GM12878 (cell line): Measurements from ENCODE around the gene TUB. TPM values are rescaled to one million over a fixed set of nuclear protein-coding genes. Genes with fewer than 3 reads are reported as not detected.

Source experiments
- ATAC-seq: fragments of 200-7000 bp; cut with Tn5 transposase; 3 replicates; pipeline ENCODE4 v1.9.1; 2020; ENCODE audit warnings: mild to moderate bottlenecking, moderate library complexity
- BruUV-seq: library from RNA; stranded (reverse); fragments of 400-500 nt; replicated peaks from 2 replicates; lab custom pipeline; 2021; lab: Mats Ljungman, UMichigan
- CTCF ChIA-PET: fragments of 300-600 bp; sonication (Branson Sonifier 250); formaldehyde crosslinking; extraction: SDS; loops from one replicate; lab custom pipeline; 2021; ENCODE audit warnings: inconsistent platforms; lab: Yijun Ruan, JAX
- POLR2A ChIA-PET: fragments of 350-600 bp; formaldehyde crosslinking; extraction: SDS; loops from one replicate; lab custom pipeline; 2021; ENCODE audit warnings: inconsistent platforms; lab: Charles Lee
- RAD21 ChIA-PET: fragments of 300-600 bp; sonication (Branson Sonifier 250); formaldehyde crosslinking; loops from one replicate; lab custom pipeline; 2023; ENCODE audit warnings: antibody characterized with exemption; ENCODE audit not compliant: unreplicated experiment; lab: Charles Lee
- SMC1A ChIA-PET: fragments of 300-600 bp; sonication (Branson Sonifier 250); formaldehyde crosslinking; loops from one replicate; lab custom pipeline; 2023; ENCODE audit not compliant: unreplicated experiment, uncharacterized antibody; lab: Charles Lee
- DNase-seq: peaks from one replicate; pipeline ENCODE4 v3.0.0-alpha.2; 2011; ENCODE audit warnings: low read depth, low spot score
- FAIRE-seq: peaks from 3 replicates; lab custom pipeline; 2011; peaks lifted over from hg19 to GRCh38; lab: Jason Lieb, UNC
- H2AFZ ChIP-seq: 2 replicates; pipeline ENCODE4 v1.6.0; 2011; ENCODE audit warnings: low read depth, low read length, control low read depth; ENCODE audit not compliant: control insufficient read depth
- H3K27ac ChIP-seq: 2 replicates; pipeline ENCODE4 v1.5.1; 2011; ENCODE audit warnings: control low read depth; ENCODE audit not compliant: control insufficient read depth, insufficient read depth
- H3K27me3 ChIP-seq, 2 experiments: replicated peaks in 1 of 2; 2 replicates each; pipeline versions ENCODE4 v1.6.0 to v1.6.1; 2011; ENCODE audit warnings: low read length in 1 of 2; ENCODE audit not compliant: control insufficient read depth in 2 of 2, insufficient read depth in 2 of 2
- H3K36me3 ChIP-seq, 2 experiments: 2 replicates each; pipeline ENCODE4 v1.5.1; 2011; ENCODE audit warnings: low read length in 1 of 2; ENCODE audit not compliant: control insufficient read depth in 2 of 2, insufficient read depth in 2 of 2
- H3K4me1 ChIP-seq: 2 replicates; pipeline ENCODE4 v1.6.1; 2011; ENCODE audit warnings: mild to moderate bottlenecking, low read length, moderate library complexity, mixed read lengths; ENCODE audit not compliant: control insufficient read depth, insufficient read depth
- H3K4me2 ChIP-seq: 2 replicates; pipeline ENCODE4 v1.6.0; 2011; ENCODE audit warnings: control low read depth; ENCODE audit not compliant: control insufficient read depth, insufficient read depth
- H3K4me3 ChIP-seq: fragments of 200-600 bp; sonication (generic); 2 replicates; pipeline ENCODE4 v1.5.1; 2016
- H3K79me2 ChIP-seq: 2 replicates; pipeline ENCODE4 v1.6.0; 2011; ENCODE audit warnings: low read length; ENCODE audit not compliant: control insufficient read depth, insufficient read depth
- H3K9ac ChIP-seq: 2 replicates; pipeline ENCODE4 v1.8.0; 2011; ENCODE audit warnings: low read length, control low read depth, mixed read lengths; ENCODE audit not compliant: control insufficient read depth, insufficient read depth
- H3K9me3 ChIP-seq: replicated peaks from 3 replicates; pipeline ENCODE4 v1.5.1; 2011; ENCODE audit warnings: mild to moderate bottlenecking, low read length; ENCODE audit not compliant: control insufficient read depth, insufficient read depth
- H4K20me1 ChIP-seq: 2 replicates; pipeline ENCODE4 v1.6.0; 2011; ENCODE audit not compliant: control insufficient read depth, insufficient read depth
- CEBPB ChIP-seq, 2 experiments: fragments of 150-350 bp in 1 of 2; IDR thresholded peaks; 2 replicates each; pipeline ENCODE4 v1.6.1; 2012 to 2014; ENCODE audit warnings: low read depth in 2 of 2, low read length in 2 of 2, borderline replicate concordance in 1 of 2, inconsistent platforms in 1 of 2
- FOXK2 ChIP-seq: fragments of 450-650 bp; IDR thresholded peaks from 2 replicates; pipeline ENCODE4 v1.6.1; 2017; ENCODE audit warnings: mild to moderate bottlenecking, moderate library complexity
- FOXM1 ChIP-seq: IDR thresholded peaks from 2 replicates; pipeline ENCODE4 v1.6.1; 2012; ENCODE audit warnings: low read depth, mild to moderate bottlenecking, inconsistent platforms, low read length, moderate library complexity
- HDAC2 ChIP-seq: fragments of 200-600 bp; sonication (generic); IDR thresholded peaks from 2 replicates; pipeline ENCODE4 v1.6.1; 2017
- PML ChIP-seq: IDR thresholded peaks from 2 replicates; pipeline ENCODE4 v1.6.1; 2012; ENCODE audit warnings: low read length, inconsistent platforms
- RUNX3 ChIP-seq: IDR thresholded peaks from 2 replicates; pipeline ENCODE4 v1.6.1; 2012; ENCODE audit warnings: low read length, inconsistent platforms
- SMC3 ChIP-seq: IDR thresholded peaks from 2 replicates; pipeline ENCODE4 v1.6.1; 2011; ENCODE audit warnings: low read length, improper control_type of control experiment, borderline replicate concordance
- SP1 ChIP-seq: IDR thresholded peaks from one replicate; pipeline ENCODE4 v1.6.1; 2011; ENCODE audit warnings: low read depth, low read length
- STAT1 ChIP-seq: fragments of 450-650 bp; conservative IDR thresholded peaks from 2 replicates; pipeline ENCODE4 v1.6.1; 2014; ENCODE audit warnings: antibody characterized with exemption, mild to moderate bottlenecking
- TBL1XR1 ChIP-seq: IDR thresholded peaks from 2 replicates; pipeline ENCODE4 v1.6.1; 2012; ENCODE audit warnings: low read depth, low read length, improper control_type of control experiment
- WGBS: methylation state at CpG from one replicate; pipeline ENCODE4 v1.1.6; 2016; ENCODE audit warnings: low lambda C conversion rate; ENCODE audit not compliant: insufficient replicate concordance, insufficient coverage; ENCODE audit errors: missing lambda C conversion rate; 5-methylcytosine and 5-hydroxymethylcytosine counted together
- in situ Hi-C: fragments of 300-500 bp; cut with MboI; formaldehyde crosslinking; loops from 9 replicates; pipeline ENCODE4 v1.14.3; 2018; ENCODE audit warnings: mixed read lengths
- intact Hi-C: fragments of 100-400 bp; cut with micrococcal nuclease; formaldehyde crosslinking; loops from one replicate; pipeline ENCODE4 v1.14.2; 2022; ENCODE audit not compliant: unreplicated experiment
- polyA plus RNA-seq, 11 experiments: library from polyadenylated mRNA; depleted of rRNA in 4 of 11; unstranded in 6 of 11; stranded (reverse) in 5 of 11; fragments of >200 nt; fragmentation: Nextera tagmentation in 4 of 11; fragmentation: Illumina TruSeq in 1 of 11; extraction: Ambion mirVana in 4 of 11; extraction: Trizol in 1 of 11; gene quantifications; 1 replicate in 1 of 11; 2 replicates in 10 of 11; pipeline versions ENCODE4 v1.2.1 to v1.2.3, GENCODE V29; 2011 to 2016; ENCODE audit warnings: inconsistent platforms in 2 of 11, missing spikeins in 2 of 11, low read depth in 1 of 11
- total RNA-seq, 4 experiments: library from RNA; depleted of rRNA in 3 of 4; stranded (reverse); fragments of >200 nt in 3 of 4; fragmentation: Illumina TruSeq in 1 of 4; extraction: Trizol in 1 of 4; gene quantifications; 2 replicates each; pipeline versions ENCODE4 v1.2.1 to v1.2.3, GENCODE V29; 2013 to 2021
- TF ChIP-seq, protein P1 (sequence below): IDR thresholded peaks from 2 replicates; pipeline ENCODE4 v1.6.1; 2011; ENCODE audit warnings: mild to moderate bottlenecking, low read depth, low read length, moderate library complexity; ENCODE audit not compliant: insufficient replicate concordance
- TF ChIP-seq, protein P2 (sequence below): fragments of 450-650 bp; IDR thresholded peaks from 2 replicates; pipeline ENCODE4 v1.6.1; 2014; ENCODE audit warnings: mild to moderate bottlenecking

TUB gene
- total and polyA plus RNA-seq, 10 of the 15 experiments (the other 5 are each of a cell fraction or from before 2014, with no cell fraction given) = 0.01 to 0.06 (median 0.03) TPM; not detected in 6

DNA sequence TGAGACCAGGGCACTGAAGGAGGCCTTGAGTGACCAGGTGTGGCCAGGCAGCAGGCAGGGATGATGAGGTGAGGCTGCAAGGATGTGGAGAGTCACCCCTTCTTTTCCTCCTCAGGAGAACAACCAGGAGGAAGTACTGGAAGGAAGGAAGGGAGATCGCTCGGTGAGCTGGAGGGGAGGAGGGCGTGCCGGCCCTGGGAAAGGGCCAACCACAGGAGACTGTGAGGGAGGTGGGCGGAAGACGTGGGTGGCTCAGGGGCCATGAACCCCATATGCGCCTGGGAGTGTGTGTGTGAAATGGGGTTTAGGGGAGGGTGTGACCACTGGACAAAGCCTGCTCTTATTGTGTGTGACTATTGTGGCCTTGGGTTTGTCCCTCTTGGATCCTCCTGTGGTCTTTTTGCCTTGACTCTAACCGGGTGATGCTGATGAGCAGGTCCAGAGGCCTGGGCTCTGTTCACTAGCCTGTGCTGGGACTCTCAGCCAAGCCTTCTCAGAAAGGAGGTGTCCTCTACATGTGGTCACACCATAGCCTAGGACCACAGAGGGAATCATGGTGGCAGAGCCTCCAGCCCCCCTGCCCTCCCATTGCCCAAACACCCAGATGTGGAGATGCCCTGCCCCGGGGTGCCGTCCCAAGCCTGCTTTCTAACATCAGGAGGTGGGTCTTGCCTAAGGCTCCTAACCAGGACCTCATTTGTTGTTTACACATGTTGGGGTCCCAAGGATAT is 41.3 kb upstream of the TUB start (continued):
- TF ChIP-seq, protein P1, sequence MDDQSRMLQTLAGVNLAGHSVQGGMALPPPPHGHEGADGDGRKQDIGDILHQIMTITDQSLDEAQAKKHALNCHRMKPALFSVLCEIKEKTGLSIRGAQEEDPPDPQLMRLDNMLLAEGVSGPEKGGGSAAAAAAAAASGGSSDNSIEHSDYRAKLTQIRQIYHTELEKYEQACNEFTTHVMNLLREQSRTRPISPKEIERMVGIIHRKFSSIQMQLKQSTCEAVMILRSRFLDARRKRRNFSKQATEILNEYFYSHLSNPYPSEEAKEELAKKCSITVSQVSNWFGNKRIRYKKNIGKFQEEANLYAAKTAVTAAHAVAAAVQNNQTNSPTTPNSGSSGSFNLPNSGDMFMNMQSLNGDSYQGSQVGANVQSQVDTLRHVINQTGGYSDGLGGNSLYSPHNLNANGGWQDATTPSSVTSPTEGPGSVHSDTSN = no peak

DNA sequence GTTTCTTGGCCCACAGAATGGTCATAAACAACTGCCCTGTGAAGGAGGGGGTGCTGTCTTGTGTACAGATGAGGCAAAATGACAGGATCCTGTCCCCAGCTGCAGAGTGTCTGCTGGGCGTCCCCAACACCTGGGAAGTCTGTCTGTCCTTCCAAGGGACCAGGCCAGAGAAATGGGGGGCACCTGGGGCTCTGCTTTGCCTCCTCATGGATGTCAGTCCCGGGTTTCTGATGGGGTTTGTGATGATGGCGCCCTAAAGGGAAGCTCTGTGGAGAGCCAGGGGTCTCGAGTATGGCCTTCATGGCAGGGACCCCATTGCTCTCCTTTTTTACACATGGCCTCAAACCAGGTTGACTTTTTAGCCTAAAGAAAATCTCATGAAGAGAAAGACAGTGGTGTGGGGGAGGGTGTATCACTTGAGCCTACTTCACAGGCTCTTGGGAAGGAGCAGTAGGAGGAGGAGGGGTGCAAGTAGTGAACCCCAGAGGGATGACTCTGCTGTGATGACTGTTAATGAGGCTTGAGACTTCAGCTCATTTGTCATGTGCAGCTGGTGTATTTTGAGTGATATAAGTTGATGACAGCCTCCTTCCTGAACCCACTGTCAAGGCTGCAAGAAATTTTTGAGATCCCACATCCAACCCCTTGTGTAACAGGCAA is 40.6 kb upstream of the TUB start:
- WGBS = 10% methylated on average over 4 of the region's 4 CpGs
- no peak overlapping the region for H3K4me2 ChIP-seq
- TF ChIP-seq HDAC2 (no peak), TBL1XR1 (no peak), FOXM1 (no peak), FOXK2 (no peak), PML (no peak), SP1 (no peak), STAT1 (no peak), SMC3 (no peak), CEBPB (IDR thresholded peaks at IDR 0.05; ENCODE audit: borderline replicate concordance in 1 of 2, low read depth in 2 of 2, low read length in 2 of 2) (no peak), RUNX3 (no peak)
- TF ChIP-seq, protein P2, sequence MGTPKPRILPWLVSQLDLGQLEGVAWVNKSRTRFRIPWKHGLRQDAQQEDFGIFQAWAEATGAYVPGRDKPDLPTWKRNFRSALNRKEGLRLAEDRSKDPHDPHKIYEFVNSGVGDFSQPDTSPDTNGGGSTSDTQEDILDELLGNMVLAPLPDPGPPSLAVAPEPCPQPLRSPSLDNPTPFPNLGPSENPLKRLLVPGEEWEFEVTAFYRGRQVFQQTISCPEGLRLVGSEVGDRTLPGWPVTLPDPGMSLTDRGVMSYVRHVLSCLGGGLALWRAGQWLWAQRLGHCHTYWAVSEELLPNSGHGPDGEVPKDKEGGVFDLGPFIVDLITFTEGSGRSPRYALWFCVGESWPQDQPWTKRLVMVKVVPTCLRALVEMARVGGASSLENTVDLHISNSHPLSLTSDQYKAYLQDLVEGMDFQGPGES = no peak

More for the DNA sequence above, 40.6 kb upstream of the TUB start:
- intact Hi-C loops (no loop called here), in situ Hi-C loops (no loop called here)
- no peaks in the 10 kb centered on the region; a peak in 2 of 4 replicates for H3K27me3 ChIP-seq
- no peak overlapping the region for H3K4me3 ChIP-seq
- RAD21 ChIA-PET = no interaction called here
- H2AFZ ChIP-seq = no peak overlapping the region
- no peak overlapping the region for H3K9ac ChIP-seq
- POLR2A ChIA-PET = no interaction called here
- DNase-seq = no peak
- CTCF ChIA-PET = no interaction called here
- H4K20me1 ChIP-seq = no peaks in the 10 kb centered on the region
- no TSS peak for BruUV-seq
- H3K27ac ChIP-seq = no peak overlapping the region
- no peaks in the 10 kb centered on the region for H3K79me2 ChIP-seq
- H3K9me3 ChIP-seq = no peaks in the 10 kb centered on the region
- ATAC-seq = no peak
- no peaks in the 10 kb centered on the region for H3K36me3 ChIP-seq
- SMC1A ChIA-PET = no interaction called here
- no peak for FAIRE-seq
- no peaks in the 10 kb centered on the region for H3K4me1 ChIP-seq
